Activated CD8-positive, alpha-beta T cell treated with anti-CD3 and anti-CD28 coated beads for 36 hours (primary cell): Measurements from ENCODE around the gene PDCL3. TPM values are rescaled to one million over a fixed set of nuclear protein-coding genes. Genes with fewer than 3 reads are reported as not detected.

ENCODE experiments used
- ATAC-seq: fragments of 200-7000 bp; cut with Tn5 transposase; one replicate; pipeline ENCODE4 v1.10.0; 2021; ENCODE audit warnings: mild to moderate bottlenecking, moderate library complexity
- CTCF ChIA-PET: fragments of 350-600 bp; sonication (Branson Sonifier 250); formaldehyde crosslinking; loops from one replicate; lab custom pipeline; 2021; ENCODE audit warnings: antibody characterized with exemption; lab: Charles Lee
- POLR2A ChIA-PET: fragments of 350-600 bp; sonication (Branson Sonifier 250); formaldehyde crosslinking; loops from one replicate; lab custom pipeline; 2021; ENCODE audit warnings: antibody characterized with exemption; lab: Charles Lee
- DNase-seq: peaks from one replicate; pipeline ENCODE4 v3.0.0-alpha.2; 2020
- H3K27ac Mint-ChIP-seq: one replicate; pipeline ENCODE4 v1.8.0; 2021; ENCODE audit warnings: mild to moderate bottlenecking, mixed read lengths
- H3K27me3 Mint-ChIP-seq: one replicate; pipeline ENCODE4 v1.8.0; 2021; ENCODE audit warnings: mixed read lengths
- H3K36me3 Mint-ChIP-seq: one replicate; pipeline ENCODE4 v1.8.0; 2021; ENCODE audit warnings: low read depth, mixed read lengths
- H3K4me1 Mint-ChIP-seq: one replicate; pipeline ENCODE4 v1.8.0; 2021; ENCODE audit warnings: low read depth, mixed read lengths
- H3K4me3 Mint-ChIP-seq: one replicate; pipeline ENCODE4 v1.8.0; 2021; ENCODE audit warnings: mild to moderate bottlenecking, moderate library complexity, mixed read lengths
- H3K9me3 Mint-ChIP-seq: one replicate; pipeline ENCODE4 v1.8.0; 2021; ENCODE audit warnings: mixed read lengths
- intact Hi-C: fragments of 100-400 bp; cut with micrococcal nuclease; formaldehyde crosslinking; loops from one replicate; pipeline ENCODE4 v1.10.0; 2022
- total RNA-seq, 2 experiments: library from RNA; stranded (reverse); gene quantifications; one replicate each; pipeline ENCODE4 v1.2.3, GENCODE V29; 2021
- TF ChIP-seq, protein P1 (sequence below): fragments of 200-600 bp; IDR thresholded peaks from one replicate; pipeline ENCODE4 v1.8.0; 2022; ENCODE audit warnings: antibody characterized with exemption, mild to moderate bottlenecking

PDCL3 gene
- total RNA-seq, 2 experiments from 2014 or later: 31.9 to 35.7 TPM

GRCh38 chr2:100610381-100610831 is 47.6 kb downstream of the PDCL3 start:
- TF ChIP-seq, protein P1, sequence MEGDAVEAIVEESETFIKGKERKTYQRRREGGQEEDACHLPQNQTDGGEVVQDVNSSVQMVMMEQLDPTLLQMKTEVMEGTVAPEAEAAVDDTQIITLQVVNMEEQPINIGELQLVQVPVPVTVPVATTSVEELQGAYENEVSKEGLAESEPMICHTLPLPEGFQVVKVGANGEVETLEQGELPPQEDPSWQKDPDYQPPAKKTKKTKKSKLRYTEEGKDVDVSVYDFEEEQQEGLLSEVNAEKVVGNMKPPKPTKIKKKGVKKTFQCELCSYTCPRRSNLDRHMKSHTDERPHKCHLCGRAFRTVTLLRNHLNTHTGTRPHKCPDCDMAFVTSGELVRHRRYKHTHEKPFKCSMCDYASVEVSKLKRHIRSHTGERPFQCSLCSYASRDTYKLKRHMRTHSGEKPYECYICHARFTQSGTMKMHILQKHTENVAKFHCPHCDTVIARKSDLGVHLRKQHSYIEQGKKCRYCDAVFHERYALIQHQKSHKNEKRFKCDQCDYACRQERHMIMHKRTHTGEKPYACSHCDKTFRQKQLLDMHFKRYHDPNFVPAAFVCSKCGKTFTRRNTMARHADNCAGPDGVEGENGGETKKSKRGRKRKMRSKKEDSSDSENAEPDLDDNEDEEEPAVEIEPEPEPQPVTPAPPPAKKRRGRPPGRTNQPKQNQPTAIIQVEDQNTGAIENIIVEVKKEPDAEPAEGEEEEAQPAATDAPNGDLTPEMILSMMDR: peak; percentile 61
- ChIA-PET POLR2A (no interaction called here), CTCF (interaction anchor here (0.6 to 7.8 kb wide), 44 partner anchors 10 to 642 kb away, joined by 3 to 61 read pairs (median 4); no protein-coding TSS in a partner anchor)
- no peaks in the 10 kb centered on the region for H3K27me3 Mint-ChIP-seq
- peak; percentile 94 for ATAC-seq
- intact Hi-C loops: loop anchor here (2.0 to 10.0 kb wide), 2 partner anchors 114 to 374 kb away; no protein-coding TSS in a partner anchor
- H3K9me3 Mint-ChIP-seq: no peaks in the 10 kb centered on the region
- no peaks in the 10 kb centered on the region for H3K36me3 Mint-ChIP-seq
- DNase-seq: peak; percentile 87
- H3K27ac Mint-ChIP-seq: no peak overlapping the region
- H3K4me1 Mint-ChIP-seq: no peaks in the 10 kb centered on the region
- H3K4me3 Mint-ChIP-seq: no peak overlapping the region

DNA sequence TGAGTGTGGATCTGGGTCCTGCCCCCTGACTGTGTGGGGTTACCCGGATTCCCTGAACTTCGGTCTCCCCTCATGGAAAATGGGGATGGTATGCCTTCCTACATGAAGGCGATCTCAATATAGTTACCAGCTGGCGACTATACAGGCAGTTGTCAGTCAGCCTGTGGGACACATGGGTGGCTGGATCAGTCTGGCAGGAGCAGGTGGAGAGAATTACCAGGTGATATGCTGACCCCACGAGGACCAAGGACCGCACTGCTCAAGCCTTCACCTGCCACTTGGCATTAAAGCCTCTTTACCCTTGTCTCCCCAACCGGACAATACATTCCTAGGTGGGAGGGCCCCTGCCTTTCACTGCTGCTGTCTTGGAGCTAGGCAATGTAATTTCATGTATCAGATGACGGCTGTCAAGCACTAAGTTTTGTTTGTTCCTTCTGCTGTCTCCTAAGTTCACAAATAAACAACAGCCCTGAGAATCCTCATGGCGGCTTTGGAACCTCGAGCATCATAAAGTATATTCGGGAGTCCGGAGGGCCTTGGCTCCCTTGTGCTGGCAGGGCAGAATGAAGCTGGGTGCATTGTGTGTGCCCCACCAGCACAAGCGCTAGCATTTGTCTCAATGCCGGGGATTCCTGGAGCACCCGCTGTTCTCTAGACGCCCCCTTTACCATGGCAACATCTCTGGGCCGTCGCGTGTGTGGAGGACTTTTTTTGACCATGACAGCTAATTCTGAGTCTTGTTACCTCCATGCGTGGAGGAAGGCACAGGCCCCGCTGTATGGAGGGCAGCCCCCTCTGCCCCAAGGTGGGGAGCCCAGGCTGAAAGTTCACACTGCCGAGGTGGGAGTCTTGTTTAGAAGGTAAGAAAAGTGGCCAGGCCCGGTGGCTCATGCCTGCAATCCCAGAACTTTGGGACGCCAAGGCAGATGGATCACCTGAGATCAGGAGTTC is 48.6 kb downstream of the PDCL3 start:
- ATAC-seq: no peak
- Mint-ChIP-seq H3K4me3 (no peak overlapping the region), H3K36me3 (no peaks in the 10 kb centered on the region), H3K9me3 (no peaks in the 10 kb centered on the region), H3K27me3 (no peaks in the 10 kb centered on the region), H3K4me1 (no peaks in the 10 kb centered on the region), H3K27ac (no peak overlapping the region)
- ChIA-PET CTCF (interaction anchor here (0.5 to 7.8 kb wide), 32 partner anchors 9 to 622 kb away, joined by 3 to 61 read pairs (median 4); no protein-coding TSS in a partner anchor), POLR2A (no interaction called here)
- DNase-seq: no peak
- intact Hi-C loops: loop anchor here (2.0 to 10.0 kb wide), 2 partner anchors 113 to 373 kb away; no protein-coding TSS in a partner anchor
- TF ChIP-seq, protein P1: no peak

DNA sequence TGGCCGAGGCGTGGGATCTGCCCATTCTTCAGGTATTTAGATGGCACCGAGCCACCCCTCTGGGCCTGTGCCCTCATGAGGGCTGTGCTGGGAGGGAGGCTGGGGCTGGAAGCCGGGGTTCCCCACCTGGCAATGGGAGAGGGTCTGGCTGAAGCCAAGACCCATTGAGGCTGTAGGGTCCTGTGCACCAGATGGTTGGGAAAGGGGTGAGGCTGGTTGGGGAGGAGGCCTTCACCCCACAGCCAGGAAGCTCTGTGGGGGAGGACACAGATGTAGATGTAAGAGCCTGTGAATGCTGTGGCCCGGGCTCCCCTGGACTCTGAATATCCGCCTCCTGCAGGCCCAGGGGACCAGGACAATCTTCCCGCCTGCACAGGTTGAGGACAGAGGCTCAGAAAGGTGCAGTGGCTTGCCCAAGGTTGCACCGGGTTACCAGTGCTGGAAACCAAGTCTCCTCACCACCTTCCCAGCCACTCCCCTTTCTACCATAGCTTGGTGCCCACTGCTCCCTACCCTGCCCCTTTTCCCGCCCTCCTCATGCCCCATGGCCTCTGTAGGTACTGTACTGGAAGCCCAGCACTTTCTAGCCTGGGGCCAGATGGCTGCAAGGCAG is 49.7 kb downstream of the PDCL3 start:
- TF ChIP-seq, protein P1: no peak
- Mint-ChIP-seq H3K27me3 (no peaks in the 10 kb centered on the region), H3K27ac (no peak overlapping the region), H3K4me3 (no peak overlapping the region), H3K36me3 (no peaks in the 10 kb centered on the region), H3K9me3 (no peaks in the 10 kb centered on the region), H3K4me1 (no peaks in the 10 kb centered on the region)
- intact Hi-C loops: loop anchor here (10.0 kb wide), 1 partner anchor 112 kb away; no protein-coding TSS in a partner anchor
- ChIA-PET CTCF (no interaction called here), POLR2A (no interaction called here)
- ATAC-seq (no peak), DNase-seq (no peak)

GRCh38 chr2:100613719-100614118 is 50.9 kb downstream of the PDCL3 start:
- H3K4me3 Mint-ChIP-seq: no peak overlapping the region
- H3K9me3 Mint-ChIP-seq: no peaks in the 10 kb centered on the region
- no peak overlapping the region for H3K27ac Mint-ChIP-seq
- no peaks in the 10 kb centered on the region for H3K27me3 Mint-ChIP-seq
- TF ChIP-seq, protein P1: no peak
- CTCF ChIA-PET: no interaction called here
- POLR2A ChIA-PET: no interaction called here
- ATAC-seq (no peak), DNase-seq (no peak)
- H3K4me1 Mint-ChIP-seq: no peaks in the 10 kb centered on the region
- H3K36me3 Mint-ChIP-seq: no peaks in the 10 kb centered on the region
- intact Hi-C loops: loop anchor here (10.0 kb wide), 1 partner anchor 111 kb away; no protein-coding TSS in a partner anchor
